ENCODE data around the gene ZBTB7C. TPM values are rescaled to one million over a fixed set of nuclear protein-coding genes. Genes with fewer than 3 reads are reported as not detected.

The ZBTB7C gene
- total and polyA plus RNA-seq, 4 donors = 0.19 to 1.1 (median 0.45) TPM

- Histone ChIP-seq H3K9ac (ENCODE audit: low read depth in 1 of 2, low read length in 2 of 2) (no peak overlapping the region), H3K27me3 (ENCODE audit: control insufficient read depth in 4 of 4, insufficient read depth in 4 of 4, low read length in 3 of 4) (no peaks in the 10 kb centered on the region), H3K4me1 (ENCODE audit: control insufficient read depth in 4 of 4, insufficient read depth in 4 of 4, low read length in 3 of 4) (no peaks in the 10 kb centered on the region), H3K9me3 (ENCODE audit: control insufficient read depth in 4 of 4, low read length in 3 of 4) (no peaks in the 10 kb centered on the region), H3K4me3 (ENCODE audit: low read depth in 1 of 3, low read length in 3 of 3) (no peak overlapping the region), H3K27ac (ENCODE audit: low read depth in 1 of 2, low read length in 2 of 2) (no peak overlapping the region), H3K36me3 (ENCODE audit: control insufficient read depth in 4 of 4, insufficient read depth in 3 of 4, low read depth in 1 of 4, low read length in 3 of 4) (no peaks in the 10 kb centered on the region)
- DNase-seq (ENCODE audit: low spot score) = no peak
- TF ChIP-seq EGR1 (IDR thresholded peaks at IDR 0.05; ENCODE audit: low read depth in 2 of 2) = no peak
- no peak for TF ChIP-seq HNF4G (IDR thresholded peaks at IDR 0.05)
- TF ChIP-seq RXRA (IDR thresholded peaks at IDR 0.05) = no peak
- TF ChIP-seq GABPA (IDR thresholded peaks at IDR 0.05 in 1 of 2, conservative IDR thresholded peaks at IDR 0.05 in 1 of 2) = no peak
- no peak for TF ChIP-seq YY1 (IDR thresholded peaks at IDR 0.05)
- 87% methylated on average over 11 of the region's 11 CpGs for WGBS
Measured at GRCh38 chr18:48263914-48264902, 145.0 kb downstream of the ZBTB7C start.

- WGBS = 74% methylated on average over 7 of the region's 7 CpGs
- TF ChIP-seq NR2F2 (IDR thresholded peaks at IDR 0.05) (peak; percentile 40), FOXA2 (IDR thresholded peaks at IDR 0.05) (no peak), CTCF (IDR thresholded peaks at IDR 0.05; ENCODE audit: low read depth, low read length, missing input control) (no peak)
- H3K27me3 ChIP-seq (ENCODE audit: control insufficient read depth in 4 of 4, insufficient read depth in 4 of 4, low read length in 3 of 4) = no peaks in the 10 kb centered on the region
Measured at GRCh38 chr18:48263192-48263853, 145.9 kb downstream of the ZBTB7C start.

GRCh38 chr18:48260237-48260636 lies 148.9 kb downstream of the ZBTB7C start:
- Histone ChIP-seq H3K9me3 (ENCODE audit: control insufficient read depth in 4 of 4, low read length in 3 of 4) (peaks cover 0 to 1% (median 0%) of the 10 kb centered on the region in 4 donors), H3K27me3 (ENCODE audit: control insufficient read depth in 4 of 4, insufficient read depth in 4 of 4, low read length in 3 of 4) (no peaks in the 10 kb centered on the region), H3K4me3 (ENCODE audit: low read depth in 1 of 3, low read length in 3 of 3) (no peak overlapping the region), H3K36me3 (ENCODE audit: control insufficient read depth in 4 of 4, insufficient read depth in 3 of 4, low read depth in 1 of 4, low read length in 3 of 4) (no peaks in the 10 kb centered on the region), H3K9ac (ENCODE audit: low read depth in 1 of 2, low read length in 2 of 2) (no peak overlapping the region), H3K4me1 (ENCODE audit: control insufficient read depth in 4 of 4, insufficient read depth in 4 of 4, low read length in 3 of 4) (no peaks in the 10 kb centered on the region), H3K27ac (ENCODE audit: low read depth in 1 of 2, low read length in 2 of 2) (no peak overlapping the region)
- TF ChIP-seq ZBTB33 (IDR thresholded peaks at IDR 0.05) = no peak
- no peak for TF ChIP-seq REST (IDR thresholded peaks at IDR 0.05)
- TF ChIP-seq RAD21 (IDR thresholded peaks at IDR 0.05) = no peak
- no peak for TF ChIP-seq FOXA2 (IDR thresholded peaks at IDR 0.05)
- no peak for TF ChIP-seq RXRA (IDR thresholded peaks at IDR 0.05)
- TF ChIP-seq YY1 (IDR thresholded peaks at IDR 0.05) = no peak
- no peak for TF ChIP-seq CTCF (IDR thresholded peaks at IDR 0.05; ENCODE audit: low read depth, low read length, missing input control)
- TF ChIP-seq HNF4A (conservative IDR thresholded peaks at IDR 0.05) = no peak
- no peak for TF ChIP-seq FOXA1 (IDR thresholded peaks at IDR 0.05)
- TF ChIP-seq GABPA (IDR thresholded peaks at IDR 0.05 in 1 of 2, conservative IDR thresholded peaks at IDR 0.05 in 1 of 2) = no peak
- TF ChIP-seq JUND (IDR thresholded peaks at IDR 0.05) = no peak
- DNase-seq (ENCODE audit: low spot score) = no peak
- 91% methylated on average over 2 of the region's 2 CpGs for WGBS

More at GRCh38 chr18:48263192-48263853, 145.9 kb downstream of the ZBTB7C start:
- Histone ChIP-seq H3K9me3 (ENCODE audit: control insufficient read depth in 4 of 4, low read length in 3 of 4) (no peaks in the 10 kb centered on the region), H3K9ac (ENCODE audit: low read depth in 1 of 2, low read length in 2 of 2) (no peak overlapping the region), H3K4me3 (ENCODE audit: low read depth in 1 of 3, low read length in 3 of 3) (no peak overlapping the region), H3K36me3 (ENCODE audit: control insufficient read depth in 4 of 4, insufficient read depth in 3 of 4, low read depth in 1 of 4, low read length in 3 of 4) (no peaks in the 10 kb centered on the region), H3K27ac (ENCODE audit: low read depth in 1 of 2, low read length in 2 of 2) (no peak overlapping the region), H3K4me1 (ENCODE audit: control insufficient read depth in 4 of 4, insufficient read depth in 4 of 4, low read length in 3 of 4) (no peaks in the 10 kb centered on the region)
- DNase-seq (ENCODE audit: low spot score) = no peak

Measured in liver (tissue), 9 donors.